ENCODE results near the gene CD40LG.

DNA sequence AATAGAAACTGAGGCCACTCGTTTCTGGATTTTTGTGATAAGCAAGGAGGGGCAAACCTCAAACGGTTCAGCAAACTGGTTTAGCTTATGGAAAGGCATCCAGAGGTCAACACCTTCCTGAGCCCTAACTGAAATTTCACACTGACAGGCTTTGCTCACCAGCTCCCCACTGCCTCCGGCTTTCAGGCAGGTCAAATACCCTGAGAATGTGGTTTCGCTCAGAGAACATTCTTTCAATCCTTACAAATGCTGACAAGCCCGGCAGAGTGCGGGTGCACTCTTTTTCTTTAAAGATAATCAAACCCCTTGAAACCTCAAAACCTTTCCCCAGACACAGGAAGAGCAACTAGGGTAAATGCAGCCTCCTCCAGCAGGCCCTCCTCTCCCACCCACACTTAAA, 41.5 kb downstream of the CD40LG start:
- TF ChIP-seq EP300 (IDR thresholded peaks at IDR 0.05) = no peak
- TF ChIP-seq, protein P1, sequence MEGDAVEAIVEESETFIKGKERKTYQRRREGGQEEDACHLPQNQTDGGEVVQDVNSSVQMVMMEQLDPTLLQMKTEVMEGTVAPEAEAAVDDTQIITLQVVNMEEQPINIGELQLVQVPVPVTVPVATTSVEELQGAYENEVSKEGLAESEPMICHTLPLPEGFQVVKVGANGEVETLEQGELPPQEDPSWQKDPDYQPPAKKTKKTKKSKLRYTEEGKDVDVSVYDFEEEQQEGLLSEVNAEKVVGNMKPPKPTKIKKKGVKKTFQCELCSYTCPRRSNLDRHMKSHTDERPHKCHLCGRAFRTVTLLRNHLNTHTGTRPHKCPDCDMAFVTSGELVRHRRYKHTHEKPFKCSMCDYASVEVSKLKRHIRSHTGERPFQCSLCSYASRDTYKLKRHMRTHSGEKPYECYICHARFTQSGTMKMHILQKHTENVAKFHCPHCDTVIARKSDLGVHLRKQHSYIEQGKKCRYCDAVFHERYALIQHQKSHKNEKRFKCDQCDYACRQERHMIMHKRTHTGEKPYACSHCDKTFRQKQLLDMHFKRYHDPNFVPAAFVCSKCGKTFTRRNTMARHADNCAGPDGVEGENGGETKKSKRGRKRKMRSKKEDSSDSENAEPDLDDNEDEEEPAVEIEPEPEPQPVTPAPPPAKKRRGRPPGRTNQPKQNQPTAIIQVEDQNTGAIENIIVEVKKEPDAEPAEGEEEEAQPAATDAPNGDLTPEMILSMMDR (IDR thresholded peaks at IDR 0.05) = no peak
